Stimulated activated CD8-positive, alpha-beta memory T cell treated with anti-CD3 and anti-CD28 coated beads, Interleukin-12 subunit alpha, Interleukin-12 subunit beta, amount 100 ng/mL, for 24 hours (primary cell): Measurements from ENCODE around the gene MEDAG.

Experiments used
- DNase-seq: peaks from one replicate; pipeline ENCODE4 v3.0.0-alpha.2; 2020; ENCODE audit errors: extremely low read depth

The MEDAG gene

DNA sequence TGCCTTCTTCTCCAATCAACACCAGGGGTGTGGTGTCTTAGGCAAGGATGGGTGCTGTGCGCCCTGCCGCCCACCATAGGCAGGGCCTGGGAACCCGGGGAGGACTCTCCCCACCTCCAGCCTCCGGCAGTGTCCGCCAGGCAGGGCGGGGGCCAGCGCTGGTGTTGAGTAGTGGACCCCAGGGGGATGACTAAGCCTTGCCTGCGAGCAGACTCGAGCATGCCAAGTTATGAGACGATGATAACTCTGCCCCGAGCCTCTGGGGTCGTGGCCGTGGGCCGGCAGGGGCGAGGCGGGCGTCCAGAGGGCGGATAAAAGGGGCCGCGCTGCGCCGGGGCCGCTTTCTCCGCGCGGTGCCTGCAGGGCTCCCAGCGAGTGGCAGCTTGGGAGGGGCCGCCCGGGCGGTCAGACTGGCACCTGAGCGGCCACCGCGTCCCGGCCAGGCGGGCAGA, at the start of gene MEDAG:
MEDAG (plus strand) TSS at position 340 of the 452 bp plus-strand sequence. CDS start 245 bp downstream, outside the sequence.
- DNase-seq = no peak

DNA sequence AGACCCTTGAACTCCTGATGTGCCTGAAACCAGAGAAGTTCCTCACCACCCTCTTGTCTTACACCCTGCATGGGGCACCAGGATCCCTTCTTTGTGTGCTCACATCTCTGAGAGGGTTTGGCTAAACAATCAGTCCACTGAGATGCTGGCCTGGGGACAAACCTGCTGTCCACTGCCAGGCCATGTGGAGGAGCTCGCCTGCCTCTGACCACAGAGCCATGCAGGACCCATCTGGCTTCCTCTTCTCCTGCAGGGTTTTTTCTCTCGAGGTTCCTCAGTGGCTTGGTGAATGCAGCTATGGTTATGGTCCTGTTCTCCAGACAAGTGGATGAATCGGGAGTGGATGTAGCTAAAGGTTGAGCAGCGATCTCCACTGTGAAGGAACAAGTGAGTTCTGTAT, 49.1 kb upstream of the MEDAG start:
- no peak for DNase-seq

DNA sequence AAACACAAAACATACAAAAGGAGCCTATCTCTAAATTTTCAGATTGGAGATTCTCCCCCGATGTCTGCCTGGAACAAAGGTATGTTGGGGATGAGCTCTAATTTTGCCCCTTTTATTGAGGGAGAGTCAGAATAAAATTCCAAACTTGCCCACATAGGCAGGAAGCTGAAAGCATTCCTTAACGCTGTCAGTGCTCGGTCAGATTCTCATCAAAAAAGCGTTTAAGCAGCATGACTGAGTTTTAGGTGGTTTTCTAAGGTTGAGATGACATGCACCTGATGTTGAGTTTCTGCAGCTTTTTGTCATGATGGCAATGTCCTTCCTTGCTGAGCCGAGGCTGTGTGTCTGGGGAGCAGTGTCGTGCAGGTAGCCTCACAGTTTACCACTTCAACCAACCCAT, 48.4 kb upstream of the MEDAG start:
- no peak for DNase-seq

DNA sequence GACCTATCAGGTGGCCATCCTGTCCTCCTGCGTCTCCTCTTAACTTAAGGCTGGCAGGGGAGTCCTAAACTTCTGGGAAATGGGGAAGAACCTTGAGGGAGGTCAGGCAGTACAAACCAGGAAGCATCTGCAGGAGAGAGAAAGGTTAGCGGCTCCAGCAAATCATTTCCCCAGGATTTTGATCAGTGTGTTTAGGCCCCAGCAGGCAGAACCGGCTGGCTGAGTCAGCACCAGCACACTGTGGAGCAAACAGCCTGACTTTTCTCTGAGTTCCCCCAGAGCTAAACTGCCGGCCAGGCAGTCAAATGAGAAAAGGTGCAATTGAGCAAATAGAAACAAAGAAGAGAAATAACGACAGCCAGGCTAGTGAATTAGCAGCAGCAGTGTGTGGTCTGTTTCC, 46.7 kb upstream of the MEDAG start:
- no peak for DNase-seq

DNA sequence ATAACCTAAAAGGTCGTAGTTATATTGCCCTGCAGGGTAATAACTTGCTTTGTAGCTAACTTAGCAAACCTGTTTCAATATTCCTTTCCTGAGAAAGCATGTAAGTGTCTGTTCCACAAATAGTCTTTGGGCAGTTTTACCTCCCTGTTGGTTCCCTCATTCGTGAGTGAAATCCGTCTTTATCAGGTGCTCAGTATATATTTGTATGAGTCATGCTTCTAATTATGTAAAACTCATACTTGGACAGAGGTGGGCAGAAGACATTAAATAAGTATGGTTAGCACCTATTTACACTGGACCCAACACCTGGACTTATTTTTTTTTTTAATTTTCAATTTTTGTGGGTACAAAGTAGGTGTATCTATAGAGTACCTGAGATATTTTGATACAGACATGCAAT, 44.9 kb upstream of the MEDAG start:
- no peak for DNase-seq

DNA sequence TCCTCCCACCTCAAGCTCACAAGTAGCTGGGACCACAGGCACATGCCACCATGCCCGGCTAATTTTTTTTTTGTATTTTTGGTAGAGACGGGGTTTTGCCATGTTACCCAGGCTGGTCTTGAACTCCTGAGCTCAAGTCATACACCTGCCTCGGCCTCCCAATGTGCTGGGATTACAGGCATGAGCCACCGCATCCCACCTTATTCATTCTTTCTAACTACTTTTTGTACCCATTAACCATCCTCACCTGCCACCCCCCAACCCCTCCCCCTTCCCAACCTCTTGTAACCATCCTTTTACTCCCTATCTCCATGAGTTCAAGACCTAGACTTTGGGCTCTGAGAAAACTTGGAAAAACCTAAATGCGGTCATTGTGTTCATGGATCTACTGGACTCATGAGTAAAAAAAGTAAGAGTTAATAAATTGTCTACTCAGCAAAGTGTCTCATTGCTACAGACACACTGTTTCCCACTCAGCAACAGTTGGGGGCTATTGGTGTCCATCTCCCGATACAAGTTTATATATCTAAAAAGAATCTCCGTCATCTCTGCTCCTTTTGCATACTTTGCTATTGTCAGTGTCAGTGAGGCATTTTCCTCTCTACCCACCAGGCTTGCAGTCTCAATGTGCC, 44.1 kb upstream of the MEDAG start:
- no peak for DNase-seq

DNA sequence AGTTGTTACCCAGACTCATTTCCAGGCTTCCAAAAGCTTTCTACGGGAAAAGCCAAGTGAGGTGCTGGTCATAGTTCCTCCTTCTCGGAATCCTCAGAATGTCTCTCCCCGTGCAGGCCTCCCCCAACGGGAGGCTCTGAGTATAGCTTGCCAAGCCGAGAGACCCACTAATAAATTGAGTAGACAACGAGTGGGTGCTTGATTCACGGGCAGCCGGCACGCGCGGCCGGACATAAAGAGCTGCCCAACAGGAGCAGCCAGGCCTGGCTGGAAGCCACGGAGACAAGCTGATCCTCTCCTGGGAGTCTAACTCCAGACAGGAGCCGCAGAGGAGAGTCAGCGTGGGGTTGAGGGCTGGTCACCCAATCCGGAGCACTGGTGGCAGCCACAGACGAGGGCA, 43.4 kb upstream of the MEDAG start:
- no peak for DNase-seq

DNA sequence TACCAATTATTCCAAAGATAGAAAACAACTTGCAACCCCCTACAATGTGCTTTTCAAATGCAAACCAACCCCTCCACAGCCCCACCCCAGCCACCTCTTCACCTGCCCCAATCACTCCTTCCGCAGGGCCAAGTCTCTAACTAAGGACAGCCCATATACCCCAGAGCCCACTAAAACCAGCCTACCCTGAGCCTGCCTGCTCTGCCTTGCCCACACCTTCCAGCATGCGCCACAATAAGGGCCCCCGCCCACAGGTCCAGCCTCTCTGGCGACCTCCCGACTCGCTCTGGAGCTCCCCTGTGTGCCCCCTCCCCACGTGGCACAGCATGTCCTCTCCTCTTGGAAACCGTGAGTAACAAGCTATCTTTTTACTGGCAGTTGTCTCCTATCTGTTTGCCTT, 42.8 kb upstream of the MEDAG start:
- no peak for DNase-seq

DNA sequence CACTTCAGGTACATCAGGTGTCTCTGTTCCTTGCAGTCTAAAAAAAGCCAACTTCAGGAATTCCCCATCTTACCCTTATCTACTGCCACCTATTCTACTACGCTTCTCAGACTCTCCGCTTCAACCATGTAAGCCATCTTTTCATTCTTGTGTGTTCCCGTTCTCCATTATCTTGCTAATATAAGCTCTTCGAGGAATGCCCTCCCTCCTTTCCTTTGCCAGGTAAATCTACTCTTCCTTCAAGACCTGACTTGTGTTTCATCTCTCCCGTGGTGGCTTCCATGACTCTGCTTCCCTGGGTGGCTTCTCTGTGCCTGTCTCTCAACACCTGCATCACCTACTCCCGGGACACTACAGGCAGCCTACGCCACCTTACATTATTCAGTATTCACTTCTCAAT, 42.3 kb upstream of the MEDAG start:
- no peak for DNase-seq

DNA sequence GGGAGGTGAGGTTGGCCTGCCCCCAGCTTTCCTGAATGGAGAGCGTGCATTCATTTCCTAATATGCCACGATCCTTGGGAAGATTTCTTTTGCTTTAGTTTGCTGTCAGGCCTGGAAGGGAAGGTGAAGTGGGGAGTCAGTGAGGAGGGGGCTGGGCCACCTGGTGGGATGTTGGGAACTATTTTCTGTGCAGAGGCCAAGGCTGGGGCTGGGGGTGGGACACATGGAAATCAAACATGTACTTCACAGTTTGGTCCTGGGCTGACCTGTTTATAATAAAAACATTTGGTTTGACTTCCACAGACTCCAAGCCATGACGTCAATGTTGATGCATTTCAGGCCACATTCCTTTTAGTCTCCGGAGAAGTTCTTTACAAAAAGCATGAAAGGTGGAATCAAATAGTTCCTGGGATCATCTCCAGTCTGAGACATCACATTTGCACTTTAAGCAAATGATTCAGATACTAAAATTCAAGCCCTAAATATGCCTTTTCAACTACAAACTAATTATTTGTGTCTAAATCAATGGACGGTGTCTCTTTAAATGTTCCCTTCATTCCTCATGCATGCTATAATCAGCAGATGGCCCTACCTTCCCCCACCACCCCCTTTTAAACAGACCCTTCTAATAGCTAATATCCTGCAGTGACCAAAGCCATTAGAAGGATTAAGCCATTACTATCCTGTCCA, 41.5 kb upstream of the MEDAG start:
- no peak for DNase-seq

DNA sequence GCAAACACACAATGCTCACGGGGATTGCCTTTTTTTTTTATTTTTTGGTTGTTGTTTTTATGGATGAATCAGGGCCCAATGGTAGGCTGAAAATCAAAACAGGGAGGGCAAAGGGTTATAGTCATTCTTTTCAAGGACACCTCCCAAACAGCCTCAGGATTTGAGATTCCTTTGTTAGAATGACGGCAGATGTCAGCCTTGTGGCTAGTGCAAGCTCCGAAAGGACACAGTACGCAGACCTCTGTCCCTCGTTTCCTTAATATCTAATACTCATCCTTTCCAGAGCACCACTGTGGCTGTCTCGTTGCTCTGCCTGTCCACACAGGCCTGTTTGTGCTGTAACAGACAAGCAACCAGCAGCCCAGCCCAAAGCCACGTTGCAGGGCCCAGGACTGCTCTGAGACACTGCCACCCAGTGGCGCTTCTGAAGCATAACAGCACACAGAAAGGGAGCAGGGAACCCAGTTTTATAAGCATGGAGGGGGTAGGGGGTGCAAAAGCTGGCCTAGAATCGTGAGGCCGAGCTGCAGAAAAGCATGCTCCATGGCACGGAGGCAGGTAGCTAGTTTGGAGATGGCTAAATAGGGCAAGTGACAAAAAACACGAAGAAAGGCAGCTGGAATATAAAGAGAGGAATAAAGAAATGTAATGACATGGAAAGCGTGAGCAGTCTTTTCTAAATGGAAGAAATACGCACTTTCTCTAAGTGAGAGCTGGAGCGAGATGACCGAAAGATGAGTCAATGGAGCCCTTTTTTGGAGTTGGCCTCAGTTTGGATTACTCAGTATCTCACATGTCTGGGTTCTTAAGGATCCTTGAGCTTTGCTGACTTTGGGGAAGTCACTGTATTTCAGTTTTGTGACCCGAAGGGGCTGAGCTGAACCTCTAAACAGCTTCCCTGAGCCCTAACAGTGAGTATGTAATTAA, 40.7 kb upstream of the MEDAG start:
- peak; percentile 8 for DNase-seq

DNA sequence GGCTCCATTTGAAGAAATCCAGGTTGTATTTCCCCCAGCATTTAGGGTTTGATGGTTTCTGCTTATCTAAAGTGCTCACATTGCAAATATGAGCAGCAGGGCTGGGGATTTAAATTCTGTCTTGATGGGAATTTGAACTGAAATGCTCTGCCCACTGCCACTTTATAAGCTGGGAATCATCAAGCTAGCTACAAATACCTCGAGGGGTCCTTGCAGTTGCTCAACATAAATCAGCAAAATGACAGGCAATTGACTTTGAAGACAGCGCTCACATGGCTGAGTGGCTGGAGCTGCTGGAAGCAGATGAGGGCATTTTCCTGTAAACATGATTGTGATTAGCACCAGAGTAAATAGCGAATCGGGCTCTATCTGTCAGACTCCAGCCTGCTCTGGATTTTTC, 39.4 kb upstream of the MEDAG start:
- DNase-seq = no peak

DNA sequence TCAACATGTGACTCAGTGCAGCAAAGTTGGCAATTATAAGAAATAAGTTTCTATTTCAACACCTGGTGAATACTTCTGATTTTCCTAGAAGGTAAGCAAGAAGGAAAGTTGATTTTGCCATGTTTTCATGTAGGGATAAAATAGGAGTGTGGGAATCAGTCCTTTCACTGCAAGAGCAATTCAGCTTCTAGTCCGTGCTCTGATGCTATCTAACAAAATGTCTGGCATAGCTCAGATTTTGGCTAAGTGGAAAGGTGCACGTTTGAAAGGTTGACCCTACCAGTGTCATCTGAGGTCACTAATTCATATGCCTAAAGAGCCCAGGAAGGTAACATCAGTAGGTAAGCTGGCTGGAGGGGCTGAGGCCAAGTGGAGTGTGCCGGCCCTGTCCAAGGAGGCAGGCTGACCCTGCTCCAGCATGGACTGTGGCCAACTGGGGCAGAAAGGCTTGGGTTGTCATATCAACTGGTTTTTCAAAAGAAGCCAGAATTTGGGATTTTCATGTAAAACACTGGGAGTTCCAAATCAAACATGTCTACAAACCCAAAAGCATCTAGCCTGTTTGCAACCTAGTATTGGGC, 38.9 kb upstream of the MEDAG start:
- DNase-seq = no peak

DNA sequence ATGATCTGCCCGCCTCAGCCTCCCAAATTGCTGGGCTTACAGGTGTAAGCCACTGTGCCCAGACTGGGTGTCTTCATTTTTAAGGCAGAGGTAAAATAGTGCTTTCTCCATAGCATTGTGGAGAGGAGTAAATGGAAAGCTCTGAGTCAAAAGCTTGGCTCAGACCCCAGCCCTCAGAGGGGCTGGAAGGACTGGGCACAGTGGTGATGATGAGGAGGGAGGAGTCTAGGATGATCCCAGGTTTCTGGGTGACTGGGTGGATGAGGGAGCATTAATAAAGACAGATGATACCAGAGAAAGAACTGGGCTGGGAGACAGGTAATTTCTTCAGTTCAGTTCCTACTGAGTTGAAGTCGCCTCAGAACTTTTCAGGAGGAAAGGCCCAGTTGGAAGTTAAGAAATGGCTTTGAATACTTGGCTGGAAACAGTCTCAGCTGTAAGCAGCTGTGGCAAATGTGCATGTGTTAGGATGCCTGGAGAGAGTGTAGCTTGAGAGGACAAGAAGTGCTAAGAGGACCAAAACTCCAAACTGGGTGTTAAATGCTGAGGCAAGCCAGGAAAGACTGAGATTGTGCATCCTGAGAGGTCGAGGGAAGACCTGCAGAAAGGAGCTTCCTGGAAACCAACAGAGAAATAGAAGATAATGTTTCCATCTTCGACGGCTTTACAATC, 37.1 kb upstream of the MEDAG start:
- no peak for DNase-seq

DNA sequence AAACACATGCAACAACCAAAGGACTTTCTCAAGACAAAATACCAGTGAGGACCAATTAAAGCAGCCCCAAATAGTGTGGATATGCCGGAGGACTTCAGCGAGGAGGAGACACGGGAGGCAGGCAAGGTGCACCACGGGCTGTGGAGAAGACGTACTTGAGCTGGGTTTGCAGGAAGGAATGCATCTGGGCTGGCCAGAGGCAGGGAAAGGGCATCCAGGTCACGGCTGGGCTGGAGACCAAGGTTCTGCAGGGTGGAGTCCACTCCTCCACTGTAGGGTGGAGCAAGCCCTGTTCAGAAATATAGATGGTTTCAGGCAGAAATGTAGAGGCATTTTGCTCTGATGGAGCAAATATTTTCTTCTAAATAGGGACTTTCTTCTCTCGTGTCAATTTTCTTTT, 36.6 kb upstream of the MEDAG start:
- no peak for DNase-seq

DNA sequence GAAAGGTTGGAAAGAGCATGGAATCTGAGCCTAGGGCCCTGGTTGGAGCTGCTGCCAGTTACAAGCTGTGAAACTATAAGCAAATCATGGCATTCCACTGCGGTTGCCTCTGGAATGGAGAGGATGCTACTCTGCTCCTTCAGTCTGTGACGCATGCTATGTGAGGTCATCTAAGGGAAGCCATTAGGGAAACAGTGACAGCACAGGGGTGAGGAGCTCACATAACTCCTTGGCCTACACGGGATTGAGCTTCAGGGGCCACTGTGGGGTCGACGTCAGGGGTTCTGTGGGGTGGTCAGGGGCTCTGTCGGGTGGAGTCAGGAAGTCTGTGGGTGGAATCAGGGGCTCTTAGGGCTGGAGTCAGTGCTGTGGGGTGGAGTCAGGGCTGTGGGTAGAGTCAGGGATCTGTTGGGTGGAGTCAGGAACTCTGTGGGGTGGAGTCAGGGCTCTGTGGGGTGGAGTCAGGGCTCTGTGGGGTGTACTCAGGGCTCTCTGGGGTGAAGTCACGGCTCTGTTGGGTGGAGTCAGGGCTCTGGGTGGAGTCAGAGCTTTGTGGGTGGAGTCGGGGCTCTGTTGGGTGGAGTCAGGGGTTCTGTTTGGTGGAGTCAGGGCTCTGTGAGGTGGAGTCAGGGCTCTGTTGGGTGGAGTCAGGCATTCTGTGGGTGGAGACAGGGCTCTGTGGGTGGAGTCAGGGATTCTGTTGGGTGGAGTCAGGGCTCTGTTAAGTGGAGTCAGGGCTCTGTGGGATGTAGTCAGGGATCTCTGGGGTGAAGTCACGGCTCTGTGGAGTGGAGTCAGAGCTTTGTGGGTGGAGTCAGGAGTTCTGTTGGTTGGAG, 35.8 kb upstream of the MEDAG start:
- DNase-seq = no peak

DNA sequence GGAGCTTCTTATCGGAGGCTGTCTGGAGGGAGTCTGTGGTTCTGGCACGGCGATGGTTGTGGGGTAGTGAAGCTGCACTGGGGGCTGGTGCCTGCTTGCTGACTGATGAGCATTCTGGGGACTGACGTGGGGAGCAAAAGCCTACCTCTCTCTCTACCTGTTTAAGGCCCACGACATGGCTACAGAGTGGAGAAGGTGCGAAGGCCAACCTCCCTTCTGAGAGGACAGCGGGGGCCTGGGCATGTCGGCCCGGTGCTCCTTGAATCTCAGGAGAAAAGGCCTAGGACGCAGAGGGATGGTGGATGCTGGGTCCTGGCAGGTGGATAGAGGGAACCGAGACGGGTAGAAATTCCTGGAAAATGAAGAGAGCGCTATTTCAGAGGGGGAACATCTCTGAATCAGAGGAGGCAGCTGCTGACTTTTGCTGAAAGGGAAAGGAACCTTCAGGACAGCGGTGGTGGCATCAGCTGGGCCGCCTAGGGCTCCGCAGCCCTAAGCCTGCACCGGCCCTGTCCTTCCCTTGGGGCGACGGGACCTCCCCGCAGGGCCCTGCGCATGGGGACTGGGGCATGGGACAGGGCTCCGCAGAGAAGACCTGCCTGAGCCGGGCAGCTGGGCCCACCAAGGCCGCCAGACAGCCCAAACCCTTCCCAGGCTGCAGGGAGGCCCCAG, 35.0 kb upstream of the MEDAG start:
- no peak for DNase-seq

DNA sequence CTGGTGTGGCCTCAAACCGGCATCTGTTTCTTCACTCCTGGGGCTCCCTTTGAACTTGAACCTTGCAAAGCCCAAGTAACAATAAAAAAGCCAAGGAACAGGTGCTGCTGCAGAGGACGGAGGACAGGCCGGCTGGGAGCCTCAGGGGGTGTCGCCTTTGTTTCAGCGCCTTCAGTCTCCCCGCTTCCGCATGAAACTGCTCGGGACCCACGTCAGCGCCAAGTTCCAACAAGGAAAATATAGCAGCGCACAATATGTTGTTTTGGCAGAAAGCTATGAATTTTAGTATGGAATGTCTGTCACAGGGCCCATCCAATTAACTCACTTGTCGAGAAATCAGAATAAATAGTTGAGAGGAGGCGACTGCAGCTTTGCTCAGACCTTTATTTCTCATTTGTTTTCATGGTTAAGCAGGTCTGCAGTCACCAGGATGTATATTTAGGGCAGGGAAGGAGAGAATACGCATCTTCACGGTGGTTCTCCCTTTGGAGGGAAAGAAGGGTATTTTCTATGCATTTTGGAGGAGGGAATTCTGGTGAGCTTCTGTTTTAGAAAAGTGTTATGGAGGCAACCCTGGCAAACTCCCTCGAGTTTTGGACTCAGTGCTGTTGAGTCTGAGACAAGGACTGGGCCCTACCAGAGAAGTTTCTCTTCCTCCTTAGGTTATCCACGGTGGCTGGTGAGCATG, 34.3 kb upstream of the MEDAG start:
- DNase-seq = no peak

DNA sequence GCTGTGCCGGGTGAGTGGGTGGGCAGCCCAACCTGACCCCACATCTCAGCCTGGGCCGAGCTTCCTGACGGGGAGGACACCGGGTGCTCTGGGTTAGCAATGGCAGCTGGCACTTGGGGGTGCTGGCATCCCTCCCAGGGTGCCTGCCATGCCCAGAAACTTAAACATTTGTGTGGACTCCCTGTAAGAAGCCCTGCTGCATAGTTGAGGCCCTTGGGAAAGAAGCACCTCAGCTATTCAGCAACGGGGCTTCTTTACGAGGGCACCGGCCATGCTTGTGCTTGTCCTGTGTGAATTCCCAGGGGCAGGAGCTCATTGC, 33.8 kb upstream of the MEDAG start:
- DNase-seq = no peak
